SK-N-SH treated with all-trans-retinoic acid at 6 μM for 48 hours (cell line): ENCODE measurements around the gene MORN4.

Experiments used
- ATAC-seq: fragments of 200-7000 bp; cut with Tn5 transposase; 3 replicates; pipeline ENCODE4 v1.9.1; 2020; ENCODE audit warnings: mild to moderate bottlenecking, moderate library complexity
- ARNTL ChIP-seq: fragments of 450-650 bp; formaldehyde crosslinking; IDR thresholded peaks from 2 replicates; pipeline ENCODE4 v1.5.0; 2020; ENCODE audit warnings: low read depth, mild to moderate bottlenecking, moderate library complexity, borderline replicate concordance
- BACH2 ChIP-seq: fragments of 250-450 bp; sonication (Bioruptor Pico); IDR thresholded peaks from 2 replicates; pipeline ENCODE4 v1.9.0; 2021; ENCODE audit warnings: mild to moderate bottlenecking, borderline replicate concordance
- ESRRG ChIP-seq: fragments of 250-450 bp; sonication (Bioruptor Pico); IDR thresholded peaks from 2 replicates; pipeline ENCODE4 v1.6.1; 2021; ENCODE audit warnings: mild to moderate bottlenecking
- GLIS3 ChIP-seq: fragments of 250-450 bp; sonication (Bioruptor Pico); IDR thresholded peaks from 2 replicates; pipeline ENCODE4 v1.5.0; 2020; ENCODE audit warnings: mild to moderate bottlenecking, moderate library complexity
- ISL1 ChIP-seq: fragments of 250-450 bp; sonication (Bioruptor Pico); IDR thresholded peaks from 2 replicates; pipeline ENCODE4 v2.1.2; 2022; ENCODE audit warnings: mild to moderate bottlenecking, moderate library complexity
- OSR1 ChIP-seq: fragments of 250-450 bp; sonication (Bioruptor Pico); IDR thresholded peaks from 2 replicates; pipeline ENCODE4 v1.8.0; 2022; ENCODE audit warnings: moderate library complexity, mild to moderate bottlenecking, inconsistent platforms
- PPARA ChIP-seq: fragments of 250-450 bp; sonication (Bioruptor Pico); IDR thresholded peaks from 2 replicates; pipeline ENCODE4 v1.5.0; 2020; ENCODE audit warnings: mild to moderate bottlenecking, borderline replicate concordance
- RARB ChIP-seq: fragments of 250-450 bp; sonication (Bioruptor Pico); IDR thresholded peaks from 2 replicates; pipeline ENCODE4 v1.8.0; 2021; ENCODE audit warnings: mild to moderate bottlenecking, moderate library complexity
- SNAI2 ChIP-seq: fragments of 250-450 bp; sonication (Bioruptor Pico); IDR thresholded peaks from 2 replicates; pipeline ENCODE4 v1.5.0; 2020; ENCODE audit warnings: mild to moderate bottlenecking, moderate library complexity
- TCF4 ChIP-seq: fragments of 250-450 bp; sonication (Bioruptor Pico); IDR thresholded peaks from 2 replicates; pipeline ENCODE4 v1.8.0; 2021; ENCODE audit warnings: mild to moderate bottlenecking, moderate library complexity, borderline replicate concordance
- TOX ChIP-seq: fragments of 250-450 bp; sonication (Bioruptor Pico); IDR thresholded peaks from 2 replicates; pipeline ENCODE4 v1.8.0; 2021; ENCODE audit warnings: mild to moderate bottlenecking, moderate library complexity, borderline replicate concordance
- TSHZ2 ChIP-seq: fragments of 250-450 bp; sonication (Bioruptor Pico); IDR thresholded peaks from 2 replicates; pipeline ENCODE4 v1.5.0; 2020; ENCODE audit warnings: mild to moderate bottlenecking, moderate library complexity
- ZC3H10 ChIP-seq: fragments of 250-450 bp; sonication (Bioruptor Pico); IDR thresholded peaks from 2 replicates; pipeline ENCODE4 v1.5.1; 2021; ENCODE audit warnings: mild to moderate bottlenecking, moderate library complexity
- ZFP3 ChIP-seq: fragments of 250-450 bp; sonication (Bioruptor Pico); IDR thresholded peaks from 2 replicates; pipeline ENCODE4 v1.5.0; 2020; ENCODE audit warnings: mild to moderate bottlenecking, moderate library complexity
- ZFP30 ChIP-seq: fragments of 450-650 bp; formaldehyde crosslinking; IDR thresholded peaks from 2 replicates; pipeline ENCODE4 v1.5.0; 2022; ENCODE audit warnings: mild to moderate bottlenecking, moderate library complexity
- ZNF70 ChIP-seq: fragments of 450-650 bp; formaldehyde crosslinking; IDR thresholded peaks from 2 replicates; pipeline ENCODE4 v1.5.0; 2020; ENCODE audit warnings: mild to moderate bottlenecking, moderate library complexity
- ZNF8 ChIP-seq: fragments of 450-650 bp; formaldehyde crosslinking; IDR thresholded peaks from 2 replicates; pipeline ENCODE4 v1.5.0; 2020; ENCODE audit warnings: mild to moderate bottlenecking, moderate library complexity
- TF ChIP-seq, protein P1 (sequence below): fragments of 250-450 bp; sonication (Bioruptor Pico); IDR thresholded peaks from 2 replicates; pipeline ENCODE4 v1.8.0; 2020; ENCODE audit warnings: mild to moderate bottlenecking, moderate library complexity, borderline replicate concordance
- TF ChIP-seq, protein P2 (sequence below): fragments of 250-450 bp; sonication (Bioruptor Pico); IDR thresholded peaks from 2 replicates; pipeline ENCODE4 v1.5.1; 2020; ENCODE audit warnings: low read depth, mild to moderate bottlenecking, moderate library complexity
- TF ChIP-seq, protein P3 (sequence below): fragments of 250-450 bp; sonication (Bioruptor Pico); IDR thresholded peaks from 2 replicates; pipeline ENCODE4 v1.8.0; 2021; ENCODE audit warnings: low read depth, mild to moderate bottlenecking, moderate library complexity, borderline replicate concordance

The MORN4 gene

GRCh38 chr10:97597778-97598177, 35.5 kb downstream of the MORN4 start:
- ATAC-seq = no peak
- no peak for TF ChIP-seq TCF4 (CRISPR knock-in tag)

GRCh38 chr10:97596101-97597082, 36.9 kb downstream of the MORN4 start:
- TF ChIP-seq ARNTL (CRISPR knock-in tag) (no peak), ISL1 (CRISPR knock-in tag) (0 out of 2 replicates have a peak, but pooled peaks have one; percentile 48)
- TF ChIP-seq, all 23 proteins: peak for 1
- ATAC-seq = peak; percentile 84

DNA sequence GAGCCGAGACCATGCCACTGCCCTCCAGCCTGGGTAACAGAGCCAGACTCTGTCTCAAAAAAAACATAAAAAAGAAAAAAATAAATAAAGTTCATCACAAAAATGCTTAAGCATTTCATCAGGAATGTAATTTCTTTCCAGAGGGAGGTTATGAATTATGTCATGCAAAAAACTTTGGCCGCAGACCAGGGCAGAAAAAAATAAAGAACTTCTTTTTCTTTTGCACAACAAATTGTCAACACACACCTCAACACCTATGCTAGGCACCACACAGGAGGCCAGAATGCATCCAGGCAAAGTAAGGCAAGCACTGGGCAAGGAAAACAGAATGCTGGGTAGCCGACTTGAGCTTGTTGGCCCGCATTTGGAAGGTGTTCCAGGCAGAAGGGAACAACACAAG, 39.9 kb downstream of the MORN4 start:
- TF ChIP-seq ISL1 (CRISPR knock-in tag) (peak; percentile 36; the same call in 1 of the 2 replicates), ZNF70 (CRISPR knock-in tag) (no peak)
- ATAC-seq = no peak

DNA sequence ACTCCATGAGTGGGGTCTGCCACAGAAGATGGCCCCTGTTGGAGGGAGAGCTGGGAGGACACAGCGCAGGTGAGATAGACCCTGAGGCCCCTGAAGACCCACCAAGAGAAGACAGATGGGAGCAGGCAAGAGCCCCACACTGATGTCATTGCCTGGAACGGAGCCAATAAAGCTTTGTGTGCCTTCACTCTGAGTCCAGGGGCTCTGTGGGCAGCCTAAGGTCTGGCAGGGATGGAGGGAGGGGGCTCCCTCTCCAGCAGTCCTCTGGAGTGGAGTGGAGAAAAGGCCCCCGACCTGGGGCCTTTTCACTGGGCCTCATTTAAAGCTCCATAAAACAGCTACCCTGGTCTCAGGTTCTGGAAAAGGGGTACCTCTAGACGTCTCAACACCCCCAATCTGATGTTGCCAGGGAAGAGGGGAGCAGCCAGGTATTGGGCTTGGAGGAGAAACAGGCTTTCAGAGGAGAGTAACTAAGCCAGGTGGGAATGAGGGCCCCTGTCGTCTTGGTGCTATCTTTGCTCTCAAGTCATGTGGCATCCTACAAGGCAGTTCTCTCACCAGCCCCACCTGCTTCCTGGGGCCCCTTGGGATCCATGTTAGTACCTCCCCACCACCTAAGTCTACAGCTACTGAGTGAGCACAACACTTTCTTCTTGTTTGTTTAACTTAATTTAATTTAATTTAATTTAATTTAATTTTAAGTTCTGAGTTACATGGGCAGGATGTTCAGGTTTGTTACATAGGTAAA, 42.4 kb downstream of the MORN4 start:
- ATAC-seq = no peak
- TF ChIP-seq TSHZ2 (CRISPR knock-in tag) (no peak), ZNF70 (CRISPR knock-in tag) (no peak), ISL1 (CRISPR knock-in tag) (no peak), PPARA (CRISPR knock-in tag) (no peak), TCF4 (CRISPR knock-in tag) (no peak), RARB (CRISPR knock-in tag) (no peak), BACH2 (CRISPR knock-in tag) (no peak), ZFP30 (CRISPR knock-in tag) (no peak), ZFP3 (CRISPR knock-in tag) (no peak), SNAI2 (CRISPR knock-in tag) (no peak), TOX (CRISPR knock-in tag) (no peak), ZNF8 (no peak), ARNTL (CRISPR knock-in tag) (no peak), OSR1 (no peak), GLIS3 (CRISPR knock-in tag) (no peak), ESRRG (CRISPR knock-in tag) (no peak), ZC3H10 (CRISPR knock-in tag) (no peak)
- TF ChIP-seq, protein P1, sequence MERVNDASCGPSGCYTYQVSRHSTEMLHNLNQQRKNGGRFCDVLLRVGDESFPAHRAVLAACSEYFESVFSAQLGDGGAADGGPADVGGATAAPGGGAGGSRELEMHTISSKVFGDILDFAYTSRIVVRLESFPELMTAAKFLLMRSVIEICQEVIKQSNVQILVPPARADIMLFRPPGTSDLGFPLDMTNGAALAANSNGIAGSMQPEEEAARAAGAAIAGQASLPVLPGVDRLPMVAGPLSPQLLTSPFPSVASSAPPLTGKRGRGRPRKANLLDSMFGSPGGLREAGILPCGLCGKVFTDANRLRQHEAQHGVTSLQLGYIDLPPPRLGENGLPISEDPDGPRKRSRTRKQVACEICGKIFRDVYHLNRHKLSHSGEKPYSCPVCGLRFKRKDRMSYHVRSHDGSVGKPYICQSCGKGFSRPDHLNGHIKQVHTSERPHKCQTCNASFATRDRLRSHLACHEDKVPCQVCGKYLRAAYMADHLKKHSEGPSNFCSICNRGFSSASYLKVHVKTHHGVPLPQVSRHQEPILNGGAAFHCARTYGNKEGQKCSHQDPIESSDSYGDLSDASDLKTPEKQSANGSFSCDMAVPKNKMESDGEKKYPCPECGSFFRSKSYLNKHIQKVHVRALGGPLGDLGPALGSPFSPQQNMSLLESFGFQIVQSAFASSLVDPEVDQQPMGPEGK = no peak
- TF ChIP-seq, protein P2, sequence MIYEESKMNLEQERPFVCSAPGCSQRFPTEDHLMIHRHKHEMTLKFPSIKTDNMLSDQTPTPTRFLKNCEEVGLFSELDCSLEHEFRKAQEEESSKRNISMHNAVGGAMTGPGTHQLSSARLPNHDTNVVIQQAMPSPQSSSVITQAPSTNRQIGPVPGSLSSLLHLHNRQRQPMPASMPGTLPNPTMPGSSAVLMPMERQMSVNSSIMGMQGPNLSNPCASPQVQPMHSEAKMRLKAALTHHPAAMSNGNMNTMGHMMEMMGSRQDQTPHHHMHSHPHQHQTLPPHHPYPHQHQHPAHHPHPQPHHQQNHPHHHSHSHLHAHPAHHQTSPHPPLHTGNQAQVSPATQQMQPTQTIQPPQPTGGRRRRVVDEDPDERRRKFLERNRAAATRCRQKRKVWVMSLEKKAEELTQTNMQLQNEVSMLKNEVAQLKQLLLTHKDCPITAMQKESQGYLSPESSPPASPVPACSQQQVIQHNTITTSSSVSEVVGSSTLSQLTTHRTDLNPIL (CRISPR knock-in tag) = no peak
- TF ChIP-seq, protein P3, sequence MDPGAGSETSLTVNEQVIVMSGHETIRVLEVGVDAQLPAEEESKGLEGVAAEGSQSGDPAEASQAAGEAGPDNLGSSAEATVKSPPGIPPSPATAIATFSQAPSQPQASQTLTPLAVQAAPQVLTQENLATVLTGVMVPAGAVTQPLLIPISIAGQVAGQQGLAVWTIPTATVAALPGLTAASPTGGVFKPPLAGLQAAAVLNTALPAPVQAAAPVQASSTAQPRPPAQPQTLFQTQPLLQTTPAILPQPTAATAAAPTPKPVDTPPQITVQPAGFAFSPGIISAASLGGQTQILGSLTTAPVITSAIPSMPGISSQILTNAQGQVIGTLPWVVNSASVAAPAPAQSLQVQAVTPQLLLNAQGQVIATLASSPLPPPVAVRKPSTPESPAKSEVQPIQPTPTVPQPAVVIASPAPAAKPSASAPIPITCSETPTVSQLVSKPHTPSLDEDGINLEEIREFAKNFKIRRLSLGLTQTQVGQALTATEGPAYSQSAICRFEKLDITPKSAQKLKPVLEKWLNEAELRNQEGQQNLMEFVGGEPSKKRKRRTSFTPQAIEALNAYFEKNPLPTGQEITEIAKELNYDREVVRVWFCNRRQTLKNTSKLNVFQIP (CRISPR knock-in tag) = no peak
